ENCODE measurements around the gene GOLGA8N. TPM values are rescaled to one million over a fixed set of nuclear protein-coding genes. Genes with fewer than 3 reads are reported as not detected.

GOLGA8N gene
- total and polyA plus RNA-seq, 10 of the 15 experiments (the other 5 are each of a cell fraction or from before 2014, with no cell fraction given): 0.02 to 0.33 (median 0.19) TPM

- Histone ChIP-seq H3K4me3 (no peak overlapping the region), H3K4me2 (ENCODE audit: control insufficient read depth, insufficient read depth) (no peak overlapping the region), H4K20me1 (ENCODE audit: control insufficient read depth, insufficient read depth) (no peaks in the 10 kb centered on the region), H3K36me3 (ENCODE audit: control insufficient read depth in 2 of 2, insufficient read depth in 2 of 2, low read length in 1 of 2) (peaks cover 0 to 10% of the 10 kb centered on the region in 2 experiments; a peak in 2 of 4 replicates), H3K27ac (ENCODE audit: control insufficient read depth, insufficient read depth) (no peak overlapping the region), H3K27me3 (replicated peaks in 1 of 2; ENCODE audit: control insufficient read depth in 2 of 2, insufficient read depth in 2 of 2, low read length in 1 of 2) (no peaks in the 10 kb centered on the region), H3K4me1 (ENCODE audit: control insufficient read depth, insufficient read depth, low read length) (no peaks in the 10 kb centered on the region), H3K9me3 (replicated peaks; ENCODE audit: control insufficient read depth, insufficient read depth, low read length) (no peaks in the 10 kb centered on the region), H2AFZ (ENCODE audit: control insufficient read depth, low read depth, low read length) (peak overlapping the region; percentile 47; the same call in 1 of the 2 replicates), H3K79me2 (ENCODE audit: control insufficient read depth, insufficient read depth, low read length) (no peaks in the 10 kb centered on the region), H3K9ac (ENCODE audit: control insufficient read depth, insufficient read depth, low read length) (no peak overlapping the region)
- ATAC-seq: peak; percentile 99
- BruUV-seq (replicated peaks): no TSS peak
- RAD21 ChIA-PET (ENCODE audit: unreplicated experiment): interaction anchor here (0.6 to 1.6 kb wide), 6 partner anchors 9 to 342 kb away, joined by 3 to 7 read pairs (median 4); no protein-coding TSS in a partner anchor
- intact Hi-C loops (cut with micrococcal nuclease; ENCODE audit: unreplicated experiment) (no loop called here), in situ Hi-C loops (cut with MboI) (no loop called here)
- SMC1A ChIA-PET (ENCODE audit: uncharacterized antibody, unreplicated experiment): interaction anchor here (1.7 to 3.8 kb wide), 2 partner anchors 11 to 344 kb away, joined by 5 to 22 read pairs; no protein-coding TSS in a partner anchor
- peak; percentile 47 for FAIRE-seq
- CTCF ChIA-PET: interaction anchor here (0.7 to 3.3 kb wide), 19 partner anchors 8 to 1050 kb away, joined by 3 to 34 read pairs (median 4); partner anchors contain the start of gene SCG5
- no peak for DNase-seq (ENCODE audit: low read depth, low spot score)
- POLR2A ChIA-PET: no interaction called here
- 28% methylated on average over 6 of the region's 6 CpGs for WGBS (ENCODE audit: insufficient coverage, insufficient replicate concordance, low lambda C conversion rate, missing lambda C conversion rate)
- peak; percentile 90 to 94 (median 90) for TF ChIP-seq CTCF (IDR thresholded peaks at IDR 0.05 in 2 of 3, conservative IDR thresholded peaks at IDR 0.05 in 1 of 3; ENCODE audit: control insufficient read depth in 2 of 3, extremely low read depth in 1 of 3, insufficient read depth in 1 of 3, low read depth in 3 of 3, low read length in 3 of 3)
- TF ChIP-seq ZNF207 (IDR thresholded peaks at IDR 0.05; ENCODE audit: borderline replicate concordance): no peak
- TF ChIP-seq SMAD1 (IDR thresholded peaks at IDR 0.05; ENCODE audit: low read depth, partially characterized antibody): no peak
- no peak for TF ChIP-seq ZBTB4 (CRISPR knock-in tag; IDR thresholded peaks at IDR 0.05)
- TF ChIP-seq CBX3 (IDR thresholded peaks at IDR 0.05; ENCODE audit: borderline replicate concordance, low read depth): no peak
- no peak for TF ChIP-seq JUND (IDR thresholded peaks at IDR 0.05; ENCODE audit: low read depth, low read length)
- TF ChIP-seq SMARCA5 (IDR thresholded peaks at IDR 0.05): no peak
- no peak for TF ChIP-seq FOS (IDR thresholded peaks at IDR 0.05; ENCODE audit: borderline replicate concordance, extremely low read depth, insufficient read length)
- peak; percentile 60; the same call in 1 of the 2 replicates for TF ChIP-seq YY1 (IDR thresholded peaks at IDR 0.05; ENCODE audit: low read depth, low read length)
- no peak for TF ChIP-seq NBN (IDR thresholded peaks at IDR 0.05)
- TF ChIP-seq CUX1 (IDR thresholded peaks at IDR 0.05; ENCODE audit: insufficient replicate concordance, low read depth, low read length): no peak
- TF ChIP-seq CEBPB (IDR thresholded peaks at IDR 0.05; ENCODE audit: borderline replicate concordance in 1 of 2, low read depth in 2 of 2, low read length in 2 of 2): no peak
These were observed 58.1 kb downstream of the GOLGA8N start for GRCh38 chr15:32651229-32651837.

All from GM12878 (cell line).